K562 (cell line): Measurements from ENCODE around the gene MCEMP1. TPM values are rescaled to one million over a fixed set of nuclear protein-coding genes. Genes with fewer than 3 reads are reported as not detected.

Experiments used
- ADNP ChIP-seq: fragments of 200-800 bp; sonication (Bioruptor generic); IDR thresholded peaks from 2 replicates; pipeline ENCODE4 v1.6.1; 2016; ENCODE audit warnings: missing genetic modification characterization, missing compliant biosample characterization
- CBFA2T2 ChIP-seq: fragments of 450-650 bp; conservative IDR thresholded peaks from 2 replicates; pipeline ENCODE4 v1.6.1; 2017; ENCODE audit warnings: mild to moderate bottlenecking
- CTCF ChIP-seq, 3 experiments: IDR thresholded peaks in 2 of 3; conservative IDR thresholded peaks in 1 of 3; 2 replicates each; pipeline ENCODE4 v1.5.1; 2011 to 2012; ENCODE audit warnings: low read length in 3 of 3, mild to moderate bottlenecking in 3 of 3, control low read depth in 2 of 3, improper control_type of control experiment in 1 of 3, inconsistent platforms in 1 of 3, low read depth in 1 of 3, mixed read lengths in 1 of 3, moderate library complexity in 1 of 3; ENCODE audit not compliant: insufficient read depth in 2 of 3
- ERF ChIP-seq: fragments of 450-650 bp; formaldehyde crosslinking; IDR thresholded peaks from 2 replicates; pipeline ENCODE4 v1.4.0; 2020; ENCODE audit warnings: mild to moderate bottlenecking, mixed read lengths
- ETS2 ChIP-seq: IDR thresholded peaks from 2 replicates; pipeline ENCODE4 v1.6.1; 2016; ENCODE audit warnings: borderline replicate concordance, missing genetic modification characterization, mild to moderate bottlenecking, moderate library complexity, missing compliant biosample characterization; ENCODE audit not compliant: poor library complexity, severe bottlenecking
- FOXK1 ChIP-seq: sonication (generic); formaldehyde crosslinking; IDR thresholded peaks from 2 replicates; pipeline ENCODE4 v1.8.0; 2022; ENCODE audit warnings: missing genetic modification reagents, mild to moderate bottlenecking, borderline replicate concordance
- NCOA2 ChIP-seq, 2 experiments: fragments of 450-650 bp; IDR thresholded peaks; 2 replicates each; pipeline ENCODE4 v1.6.1; 2018; ENCODE audit warnings: mild to moderate bottlenecking in 2 of 2, moderate library complexity in 1 of 2; ENCODE audit not compliant: partially characterized antibody in 2 of 2
- NCOA6 ChIP-seq: fragments of 450-650 bp; IDR thresholded peaks from 2 replicates; pipeline ENCODE4 v1.6.1; 2017; ENCODE audit warnings: mild to moderate bottlenecking
- RAD21 ChIP-seq, 2 experiments: fragments of 250-450 bp in 1 of 2; fragments of 450-650 bp in 1 of 2; sonication (Bioruptor Pico) in 1 of 2; formaldehyde crosslinking in 1 of 2; IDR thresholded peaks in 1 of 2; conservative IDR thresholded peaks in 1 of 2; 2 replicates each; pipeline versions ENCODE4 v1.4.0 to v1.8.0; 2020 to 2022; ENCODE audit warnings: mild to moderate bottlenecking in 2 of 2, moderate library complexity in 1 of 2
- RAD51 ChIP-seq: fragments of 450-650 bp; IDR thresholded peaks from 2 replicates; pipeline ENCODE4 v1.7.1; 2016; ENCODE audit warnings: low read depth, mild to moderate bottlenecking, borderline replicate concordance
- RNF2 ChIP-seq: sonication (generic); IDR thresholded peaks from 2 replicates; pipeline ENCODE4 v1.6.1; 2016
- SMC3 ChIP-seq: conservative IDR thresholded peaks from 2 replicates; pipeline ENCODE4 v1.6.1; 2011; ENCODE audit warnings: low read depth, low read length, improper control_type of control experiment; ENCODE audit not compliant: insufficient read depth
- TOE1 ChIP-seq, 2 experiments: fragments of 450-650 bp in 1 of 2; sonication (generic) in 1 of 2; formaldehyde crosslinking in 1 of 2; IDR thresholded peaks; 2 replicates each; pipeline versions ENCODE4 v1.7.1 to v1.8.0; 2016 to 2022; ENCODE audit warnings: borderline replicate concordance in 2 of 2, mild to moderate bottlenecking in 2 of 2, antibody characterized with exemption in 1 of 2, inconsistent platforms in 1 of 2, low read depth in 1 of 2, missing genetic modification reagents in 1 of 2, moderate library complexity in 1 of 2
- TRIM24 ChIP-seq, 2 experiments: fragments of 450-650 bp; IDR thresholded peaks; 2 replicates each; pipeline ENCODE4 v1.6.1; 2016
- TRIM25 ChIP-seq: fragments of 450-650 bp; IDR thresholded peaks from 2 replicates; pipeline ENCODE4 v1.7.0; 2016; ENCODE audit warnings: borderline replicate concordance
- USF2 ChIP-seq: sonication (generic); formaldehyde crosslinking; IDR thresholded peaks from 2 replicates; pipeline ENCODE4 v1.5.0; 2020; ENCODE audit warnings: missing genetic modification reagents
- polyA plus RNA-seq, 8 experiments: library from polyadenylated mRNA; depleted of rRNA in 4 of 8; stranded (reverse) in 5 of 8; unstranded in 3 of 8; fragments of >200 nt; fragmentation: Nextera tagmentation in 2 of 8; fragmentation: Illumina TruSeq in 1 of 8; extraction: Ambion mirVana in 2 of 8; extraction: Trizol in 1 of 8; gene quantifications; 2 replicates each; pipeline versions ENCODE4 v1.2.1 to v1.2.3, GENCODE V29; 2011 to 2014; ENCODE audit warnings: inconsistent platforms in 1 of 8, missing spikeins in 1 of 8
- total RNA-seq, 7 experiments: library from RNA; depleted of rRNA in 6 of 7; stranded (reverse); fragments of >200 nt in 6 of 7; fragmentation: Illumina TruSeq in 2 of 7; extraction: Trizol in 2 of 7; gene quantifications; 2 replicates each; pipeline versions ENCODE4 v1.2.1 to v1.2.3, GENCODE V29; 2011 to 2021; ENCODE audit warnings: low replicate concordance in 1 of 7

Gene MCEMP1
- total and polyA plus RNA-seq, 9 of the 15 experiments (the other 6 are each of a cell fraction or from before 2014, with no cell fraction given) = 0.11 to 1.8 (median 0.51) TPM

GRCh38 chr19:7678971-7679751 is 2.3 kb downstream of the MCEMP1 start (continued):
- TF ChIP-seq RAD21 (CRISPR knock-in tag; conservative IDR thresholded peaks at IDR 0.05 in 1 of 2, IDR thresholded peaks at IDR 0.05 in 1 of 2) (peak in 1 of 2 experiments; percentile 51; a peak in 3 of 4 replicates), ERF (no peak), NCOA6 (no peak), ADNP (tag) (no peak), TRIM25 (no peak), SMC3 (0 out of 2 replicates have a peak, but pooled peaks have one; percentile 27), RNF2 (no peak), TOE1 (IDR thresholded peaks at IDR 0.05; ENCODE audit: borderline replicate concordance) (peak; percentile 80), TOE1 (CRISPR knock-in tag; IDR thresholded peaks at IDR 0.05; ENCODE audit: borderline replicate concordance, low read depth) (no peak), CTCF (IDR thresholded peaks at IDR 0.05 in 2 of 3, conservative IDR thresholded peaks at IDR 0.05 in 1 of 3; ENCODE audit: insufficient read depth in 2 of 3, low read depth in 1 of 3, low read length in 3 of 3) (peak; percentile 16 to 49 (median 49); a peak in 4 of 6 replicates), USF2 (peak; percentile 48; the same call in 1 of the 2 replicates), ETS2 (no peak), FOXK1 (CRISPR knock-in tag) (no peak), TRIM24 (IDR thresholded peaks at IDR 0.05) (0 out of 4 replicates have a peak, but pooled peaks of 1 of the 2 experiments have one; percentile 12), CBFA2T2 (0 out of 2 replicates have a peak, but pooled peaks have one; percentile 13), NCOA2 (IDR thresholded peaks at IDR 0.05; ENCODE audit: partially characterized antibody in 2 of 2) (no peak), RAD51 (peak; percentile 69)
